Stimulated activated CD4-positive, alpha-beta T cell treated with anti-CD3 and anti-CD28 coated beads, TNF-alpha, amount 100 ng/mL, for 24 hours (primary cell): ENCODE results near the gene PLXNB1.

Experiments
- DNase-seq, 3 experiments: peaks; one replicate each; pipeline ENCODE4 v3.0.0-alpha.2; 2020; ENCODE audit warnings: low read depth in 3 of 3

PLXNB1 gene

DNA sequence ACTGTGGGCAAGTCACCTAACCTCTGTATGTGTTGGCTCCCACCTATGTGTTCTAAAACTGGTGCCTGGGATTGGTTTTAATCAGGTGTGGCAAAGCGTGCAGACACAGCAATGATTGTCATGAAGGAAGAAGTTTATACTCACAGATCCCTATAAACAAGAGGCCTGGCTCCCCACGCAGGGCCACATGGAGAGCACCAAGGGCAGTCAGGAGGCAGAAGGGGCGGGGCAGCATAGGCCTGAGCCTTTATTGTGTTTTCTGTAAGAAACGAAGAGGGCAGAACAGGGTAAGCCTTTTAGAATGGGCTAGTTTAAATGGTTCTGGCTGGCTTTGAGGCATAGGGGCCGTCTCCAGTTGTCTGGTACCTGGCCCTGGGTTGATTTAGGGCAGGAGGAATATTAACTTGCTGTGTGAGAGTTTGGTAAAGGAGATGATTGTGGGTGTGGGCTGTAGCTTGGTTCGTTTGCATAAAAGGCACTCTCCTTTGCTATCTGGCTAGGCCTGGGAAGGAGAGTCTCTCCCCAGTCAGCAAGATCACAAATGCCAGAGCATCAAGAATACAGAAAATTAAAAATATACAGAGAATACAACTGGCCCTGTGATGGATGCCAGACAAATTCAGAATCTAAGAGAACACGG lies 60.1 kb downstream of the PLXNB1 start:
- DNase-seq = no peak

- DNase-seq = no peak
Measured at GRCh38 chr3:48367201-48367600, 62.7 kb downstream of the PLXNB1 start.

DNA sequence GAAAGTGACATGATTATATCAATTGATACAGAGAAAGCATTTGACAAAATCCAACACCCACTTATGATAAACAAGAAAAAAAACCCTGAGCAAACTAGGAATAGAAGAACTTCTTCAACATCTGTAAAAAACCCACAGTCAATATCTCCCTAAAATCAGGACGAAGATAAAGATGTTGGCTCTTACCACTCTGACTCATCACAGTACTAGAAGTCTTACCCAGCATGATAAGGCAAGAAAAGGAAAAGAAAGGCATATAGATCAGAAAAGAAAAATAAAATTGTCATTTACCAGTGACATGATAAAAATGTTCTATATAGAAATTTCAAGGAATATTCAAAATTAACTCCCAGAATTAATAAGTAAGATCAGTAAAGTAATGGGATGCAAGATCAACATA lies 65.0 kb downstream of the PLXNB1 start:
- no peak for DNase-seq

GRCh38 chr3:48361928-48362327 lies 68.0 kb downstream of the PLXNB1 start:
- no peak for DNase-seq

DNA sequence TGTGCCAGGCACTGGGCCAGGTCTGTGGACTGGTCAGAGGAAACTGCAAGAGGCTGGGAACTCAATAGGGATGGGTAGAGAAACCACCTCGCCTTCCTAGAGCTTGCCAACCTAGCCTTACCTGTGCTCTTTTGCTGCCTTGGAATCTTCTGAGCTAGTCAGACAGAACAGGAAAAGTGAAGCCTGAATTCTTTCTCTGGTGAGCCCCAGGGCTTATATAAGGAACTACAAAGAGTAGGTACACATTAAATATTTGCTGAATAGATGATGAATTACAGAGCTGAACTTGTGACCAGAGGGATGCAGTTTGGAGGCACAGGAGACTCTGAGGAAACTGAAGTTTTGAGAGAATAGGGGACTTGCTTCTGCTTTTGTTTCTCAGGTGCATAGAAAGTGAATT lies 73.5 kb downstream of the PLXNB1 start:
- no peak for DNase-seq

GRCh38 chr3:48353987-48354386 lies 75.9 kb downstream of the PLXNB1 start:
- DNase-seq = no peak
